SHP77 treated with DMSO at 0.1 percent for 48 hours (cell line): ENCODE data around the gene MTARC2.
"Not testable (repeated sequence)": the region's sequence is repeated elsewhere in the genome, so short reads cannot be mapped to it uniquely, and the experiment has no call there.

Experiments
- DNase-seq: peaks from one replicate; lab custom pipeline; 2025; lab: John Stamatoyannopoulos, UW

Gene MTARC2

DNA sequence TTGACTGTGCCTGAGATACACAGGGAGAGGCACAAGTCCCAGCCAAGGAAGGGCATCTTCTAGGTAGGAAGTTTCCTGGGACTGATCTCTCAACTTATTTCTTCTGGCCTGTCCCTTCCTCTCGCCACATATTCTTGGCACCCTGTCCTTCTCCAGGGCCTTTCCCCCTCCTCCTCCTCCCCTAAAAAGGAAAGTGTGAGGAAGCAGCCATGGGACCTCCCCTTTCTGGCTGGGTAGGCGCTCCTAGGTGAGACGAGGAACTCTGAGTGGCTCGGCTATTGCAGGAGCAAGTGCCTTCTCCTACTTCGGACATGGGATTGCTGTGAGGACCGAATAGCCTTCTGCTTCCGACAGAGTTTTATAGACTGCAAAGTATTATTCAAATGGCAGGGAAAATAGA is 15.5 kb upstream of the MTARC2 start:
- DNase-seq: no peak

DNA sequence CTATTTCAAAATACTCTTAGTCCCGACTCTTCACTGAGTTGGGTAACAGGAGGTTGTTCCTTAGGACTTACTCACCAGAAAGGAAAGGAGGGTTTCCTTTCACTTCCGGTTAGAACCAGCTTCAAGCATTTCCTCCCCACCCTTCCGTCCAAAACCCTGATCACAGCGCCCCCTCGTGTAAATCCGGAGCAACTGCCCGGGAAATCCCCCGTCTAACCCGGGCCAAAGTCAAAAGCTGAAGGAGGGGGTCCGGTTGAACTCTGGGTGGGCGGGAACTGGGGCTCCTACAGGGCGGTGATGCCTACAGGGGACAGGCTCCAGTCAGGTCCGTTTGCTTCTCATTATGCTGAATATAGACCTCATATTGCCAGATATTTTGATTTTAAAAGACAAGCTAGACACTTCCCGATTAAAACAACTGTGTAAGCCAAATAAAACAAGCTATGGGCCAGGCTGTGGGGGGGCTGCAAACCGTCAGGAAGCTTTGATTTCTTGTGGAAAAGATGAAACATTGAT is 15.0 kb upstream of the MTARC2 start:
- peak; percentile 64 for DNase-seq

DNA sequence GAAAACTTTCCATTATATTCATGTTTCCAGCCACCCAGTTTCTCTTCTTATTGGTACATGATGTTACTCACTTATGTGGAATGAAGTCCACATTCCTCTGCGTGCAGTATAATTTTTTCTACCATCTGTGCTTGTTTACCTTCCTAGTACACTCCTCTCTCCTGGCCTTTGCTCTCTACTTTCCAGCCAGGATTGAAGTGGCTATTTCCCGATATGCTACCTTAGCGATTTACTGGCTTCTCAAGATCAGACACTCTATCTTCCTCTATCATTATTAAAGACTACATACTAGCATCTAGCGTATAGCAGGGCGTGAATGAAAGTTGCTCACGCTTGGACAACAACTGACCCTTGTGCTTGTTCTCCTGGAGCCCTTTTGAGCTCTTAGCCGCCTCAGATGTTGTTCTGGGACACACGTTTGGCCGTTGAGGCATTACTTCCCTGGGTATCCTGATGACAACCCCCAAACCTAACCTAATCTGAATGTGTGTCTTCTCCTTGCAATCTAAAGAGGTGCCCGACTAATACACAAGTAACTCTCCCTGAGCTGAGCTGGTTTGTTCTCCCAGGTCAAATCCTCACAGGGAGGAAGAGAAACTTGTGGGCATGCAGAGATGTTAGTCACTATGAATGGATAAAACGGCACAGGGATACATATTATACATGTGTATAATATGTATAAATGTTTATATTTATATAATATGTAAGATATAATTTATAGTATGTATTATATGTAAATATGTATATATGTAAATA is 13.4 kb upstream of the MTARC2 start:
- no peak for DNase-seq

DNA sequence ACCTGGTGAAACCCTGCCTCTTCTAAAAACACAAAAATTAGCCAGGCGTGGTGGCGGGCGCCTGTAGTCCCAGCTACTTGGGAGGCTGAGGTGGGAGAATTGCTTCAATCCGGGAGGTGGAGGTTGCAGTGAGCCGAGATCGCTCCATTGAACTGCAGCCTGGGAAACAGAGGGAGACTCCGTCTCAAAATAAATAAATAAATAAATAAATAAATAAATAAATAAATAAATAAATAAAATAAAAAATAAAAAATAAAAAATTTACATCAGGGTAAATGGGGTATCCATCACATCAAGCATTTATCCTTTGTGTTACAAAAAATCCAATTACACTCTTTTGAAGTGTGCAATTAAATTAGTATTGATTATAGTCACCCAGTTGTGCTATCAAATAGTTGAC is 11.8 kb upstream of the MTARC2 start:
- not testable (repeated sequence) for DNase-seq

DNA sequence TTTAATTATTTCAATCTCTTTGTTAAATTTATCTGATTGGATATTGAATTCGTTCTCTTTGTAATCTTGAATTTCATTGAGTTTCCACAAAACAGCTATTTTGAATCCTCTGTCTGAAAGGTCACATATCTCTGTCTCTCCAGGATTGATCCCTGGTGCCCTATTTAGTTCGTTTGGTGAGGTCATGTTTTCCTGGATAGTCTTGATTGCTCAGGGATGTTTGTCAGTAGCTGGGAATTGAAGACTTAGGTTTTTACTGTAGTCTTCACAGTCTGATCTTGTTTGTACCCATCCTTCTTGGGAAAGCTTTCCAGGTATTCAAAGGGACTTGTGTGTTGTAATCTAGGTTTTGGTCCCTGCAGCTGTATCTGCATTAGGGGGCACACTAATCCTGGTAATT is 6.8 kb upstream of the MTARC2 start:
- no peak for DNase-seq

DNA sequence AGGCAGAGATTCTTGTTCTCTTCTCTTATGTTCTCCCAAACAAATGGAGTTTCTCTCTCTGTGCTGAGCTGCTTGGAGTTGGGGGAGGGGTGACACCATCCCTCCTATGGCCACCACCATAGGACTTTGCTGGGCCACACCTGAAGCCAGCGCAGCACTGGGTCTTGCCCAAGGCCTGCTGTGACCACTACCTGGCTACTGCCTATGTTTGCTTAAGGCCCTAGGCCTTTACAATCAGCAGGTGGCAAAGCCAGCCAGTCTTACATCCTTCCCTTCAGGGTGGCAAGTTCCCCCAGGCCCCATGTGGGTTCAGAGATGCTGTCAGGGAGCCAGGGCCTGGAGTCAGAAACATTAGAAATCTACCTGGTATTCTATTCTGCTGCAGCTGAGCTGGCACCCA is 6.3 kb upstream of the MTARC2 start:
- DNase-seq: no peak

DNA sequence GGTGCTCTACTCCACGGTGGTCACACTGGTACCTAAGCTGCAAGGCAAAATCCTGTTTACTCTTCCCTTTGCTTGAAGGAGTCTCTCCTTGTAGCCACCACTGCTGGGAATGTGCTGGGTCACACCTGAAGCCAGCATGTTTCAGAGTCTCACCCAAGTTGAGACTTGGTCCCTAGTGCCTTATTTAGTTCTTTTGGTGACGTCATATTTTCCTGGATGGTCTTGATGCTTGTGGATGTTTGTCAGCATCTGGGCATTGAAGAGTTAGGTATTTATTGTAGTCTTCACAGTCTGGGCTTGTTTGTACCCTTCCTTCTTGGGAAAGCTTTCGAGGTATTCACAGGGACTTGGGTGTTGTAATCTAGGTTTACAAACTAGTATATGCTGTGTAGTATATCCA is 5.6 kb upstream of the MTARC2 start:
- no peak for DNase-seq

DNA sequence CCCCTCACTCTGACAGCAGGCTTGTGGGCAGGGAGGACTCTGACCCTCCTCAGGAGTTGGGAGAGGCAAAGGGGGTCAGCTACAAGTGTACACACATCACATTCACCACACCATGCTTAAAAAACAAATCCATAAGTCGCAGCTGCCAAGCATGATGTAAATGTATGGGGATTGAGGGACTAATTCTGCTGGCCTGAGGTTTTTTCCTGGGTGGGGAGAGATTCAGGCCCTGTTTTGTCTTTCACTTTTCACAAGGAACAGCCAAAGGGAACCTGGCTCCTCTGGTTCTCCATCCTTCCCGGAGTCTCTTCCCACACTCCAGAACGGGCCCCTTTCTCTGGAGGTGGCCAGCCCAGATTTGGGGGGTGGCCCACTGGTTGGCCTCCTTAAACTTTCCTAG is 1.3 kb upstream of the MTARC2 start:
- DNase-seq: no peak

DNA sequence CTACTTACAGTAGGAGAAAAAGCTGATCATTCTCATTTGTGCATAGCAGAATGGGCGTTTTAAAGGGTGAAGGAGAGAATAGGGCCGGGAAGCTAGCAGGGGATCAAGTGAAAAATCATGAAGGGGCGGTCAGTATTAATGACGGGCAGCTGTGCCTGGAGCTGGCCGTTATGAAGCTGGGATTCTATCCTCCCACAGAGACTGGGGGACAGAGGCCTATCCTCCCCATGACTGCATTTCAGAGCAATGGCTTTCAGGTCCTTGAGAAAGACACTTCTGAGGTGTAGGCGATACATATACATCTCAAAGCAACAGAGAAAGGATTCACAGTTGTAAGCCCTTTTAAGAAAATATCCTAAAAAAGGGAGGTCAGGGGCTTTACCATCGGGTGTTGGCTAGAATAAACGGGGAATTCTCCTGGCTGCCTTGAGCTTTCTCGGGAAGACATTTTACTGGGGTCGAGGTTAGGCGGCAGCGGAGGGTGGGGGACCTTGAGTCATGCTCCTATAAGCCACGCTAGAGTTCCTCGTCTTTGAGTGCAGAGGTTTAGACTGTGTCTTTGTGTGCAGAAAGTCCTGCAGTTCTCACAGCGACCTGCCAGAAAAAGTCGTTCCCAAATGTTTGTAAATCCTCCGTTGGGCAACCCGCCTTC is 559 bp upstream of the MTARC2 start:
- DNase-seq: no peak

DNA sequence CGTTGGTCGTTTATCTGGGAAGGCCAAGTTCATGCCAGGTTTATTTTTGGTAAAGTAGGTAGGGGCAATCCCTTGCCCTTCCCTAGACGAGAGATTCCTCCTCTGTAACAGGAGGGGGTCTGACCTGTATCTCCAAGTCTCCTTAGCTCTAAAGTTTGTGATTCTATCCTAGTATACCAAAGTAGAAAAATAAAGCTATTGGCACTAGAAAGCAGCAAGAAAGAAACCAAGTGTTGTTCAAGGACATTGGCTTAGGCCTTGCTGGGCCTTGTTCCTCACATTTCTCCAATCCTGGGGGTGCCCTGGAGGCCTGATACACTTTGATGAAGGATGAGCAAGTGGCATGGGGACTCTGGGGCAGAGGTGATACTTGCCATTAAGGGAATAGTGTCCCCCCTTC is 814 bp downstream of the MTARC2 start:
- DNase-seq: no peak

DNA sequence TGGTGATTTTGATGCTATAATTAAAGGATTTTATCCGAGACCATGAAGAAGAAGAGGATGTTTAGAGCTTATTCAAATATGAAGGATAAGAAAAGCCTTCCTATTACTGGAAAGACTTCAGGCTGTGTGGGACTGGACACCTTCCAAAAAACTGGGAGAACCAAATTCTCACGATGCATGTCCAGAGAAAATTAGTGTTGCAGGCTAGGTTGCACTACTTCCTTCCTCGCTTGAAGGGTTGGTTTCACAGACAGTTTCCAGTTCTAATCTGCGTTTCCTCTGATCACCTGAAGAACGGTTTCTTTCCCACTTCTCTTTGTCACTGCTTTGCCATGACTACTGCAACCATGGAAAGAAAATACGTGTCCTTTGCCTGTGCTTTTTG is 2.0 kb downstream of the MTARC2 start:
- DNase-seq: no peak

DNA sequence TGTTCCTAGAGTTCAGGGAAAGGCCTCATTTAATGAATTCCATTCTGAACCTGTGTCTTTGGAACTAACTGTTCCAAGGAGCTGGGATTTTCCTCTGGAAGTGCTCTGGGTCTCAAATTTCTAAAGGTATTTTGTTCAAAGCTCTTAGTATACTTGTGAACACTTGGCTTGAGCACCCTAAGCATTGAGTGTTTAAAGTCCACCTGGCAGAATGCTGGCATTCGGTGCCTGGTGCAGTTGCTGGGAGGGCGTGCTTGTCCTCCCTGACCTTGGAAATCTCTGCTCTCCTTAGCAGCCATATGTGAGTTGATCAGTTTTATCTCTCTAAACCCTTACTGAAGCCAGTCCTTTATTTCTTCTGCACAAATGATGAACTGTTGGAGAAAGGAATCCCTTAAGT is 3.0 kb downstream of the MTARC2 start:
- no peak for DNase-seq

DNA sequence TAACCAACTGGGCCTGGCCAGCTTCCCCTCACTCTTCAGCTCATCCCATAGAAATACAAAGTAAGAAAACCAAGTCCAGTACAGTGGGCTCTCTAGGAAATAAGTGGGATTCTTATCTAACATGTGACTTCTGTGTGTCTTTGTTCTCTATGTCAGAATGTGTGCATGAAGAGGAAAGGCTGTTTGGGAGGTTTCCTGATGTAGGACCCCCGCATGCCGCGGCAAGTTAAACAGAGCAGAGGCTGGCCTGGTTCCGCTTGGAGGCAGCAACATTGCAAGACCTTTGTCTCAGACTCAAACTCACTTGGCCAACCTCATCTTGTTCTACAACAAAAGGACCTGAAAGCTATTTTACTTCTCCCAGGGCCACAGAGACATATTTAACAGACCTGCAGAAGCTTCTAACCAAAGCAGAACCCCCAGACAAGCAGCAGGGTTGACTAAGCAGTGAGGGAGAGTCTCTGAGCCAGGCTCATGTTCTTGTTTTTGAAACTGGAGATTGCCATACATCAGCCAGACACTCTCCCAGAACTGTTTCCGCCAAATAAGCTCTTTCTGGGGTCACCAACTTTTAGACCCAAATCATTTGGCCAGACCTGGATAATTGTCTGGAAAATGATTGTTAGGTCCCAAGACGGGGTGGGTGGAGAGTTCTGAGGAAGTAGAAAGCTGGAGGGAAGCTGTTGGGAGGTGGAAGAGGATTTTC is 6.2 kb downstream of the MTARC2 start:
- no peak for DNase-seq

DNA sequence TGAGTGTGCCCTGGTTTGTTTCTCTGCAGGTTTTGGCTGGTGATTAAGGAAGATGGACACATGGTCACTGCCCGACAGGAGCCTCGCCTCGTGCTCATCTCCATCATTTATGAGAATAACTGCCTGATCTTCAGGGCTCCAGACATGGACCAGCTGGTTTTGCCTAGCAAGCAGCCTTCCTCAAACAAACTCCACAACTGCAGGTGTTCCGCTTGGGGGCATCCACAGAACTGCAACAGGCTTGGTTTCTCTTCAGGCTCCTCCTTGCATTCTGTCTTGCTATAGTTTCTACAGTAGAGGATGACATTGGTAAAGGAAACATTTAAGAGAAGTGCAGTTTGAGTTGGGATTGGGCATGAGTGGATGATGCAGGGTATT is 6.8 kb downstream of the MTARC2 start:
- no peak for DNase-seq

DNA sequence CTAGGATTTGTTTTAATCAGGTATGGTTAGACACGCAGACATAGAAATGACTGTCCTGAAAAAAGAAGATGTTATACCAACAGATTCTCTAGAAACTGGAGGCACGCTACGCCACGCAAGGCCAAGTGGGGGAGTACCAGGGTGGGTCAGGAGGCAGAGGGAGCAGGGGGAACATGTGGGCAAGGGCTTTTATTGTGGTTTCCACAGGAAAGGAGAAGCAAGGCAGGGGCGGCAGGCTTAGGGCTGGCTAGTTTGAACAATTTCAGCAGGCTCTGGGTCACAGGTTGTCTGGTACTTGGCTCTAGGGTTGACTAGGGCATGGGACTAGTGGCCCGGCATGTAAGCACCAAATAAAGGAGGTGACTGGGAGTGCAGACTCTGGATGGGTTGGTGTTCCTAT is 7.2 kb downstream of the MTARC2 start:
- no peak for DNase-seq

DNA sequence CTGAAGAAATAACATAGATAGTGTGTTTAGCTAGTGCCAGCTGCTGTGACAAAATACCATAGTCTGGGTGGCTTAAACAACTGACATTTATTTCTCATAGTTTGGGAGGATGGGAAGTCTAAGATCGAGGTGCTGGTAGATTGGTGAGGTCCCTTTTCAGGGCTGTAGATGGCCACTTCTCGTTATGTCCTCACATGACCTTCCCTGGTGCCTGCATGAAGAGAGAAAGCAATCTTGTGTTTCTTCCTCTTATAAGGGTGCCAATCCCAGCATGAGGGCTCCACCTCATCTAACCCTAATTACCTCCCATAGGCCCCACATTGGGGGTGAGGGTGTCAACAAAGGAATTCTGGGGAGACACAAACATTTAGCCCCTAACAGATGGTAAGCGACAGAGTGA is 9.3 kb downstream of the MTARC2 start:
- no peak for DNase-seq

DNA sequence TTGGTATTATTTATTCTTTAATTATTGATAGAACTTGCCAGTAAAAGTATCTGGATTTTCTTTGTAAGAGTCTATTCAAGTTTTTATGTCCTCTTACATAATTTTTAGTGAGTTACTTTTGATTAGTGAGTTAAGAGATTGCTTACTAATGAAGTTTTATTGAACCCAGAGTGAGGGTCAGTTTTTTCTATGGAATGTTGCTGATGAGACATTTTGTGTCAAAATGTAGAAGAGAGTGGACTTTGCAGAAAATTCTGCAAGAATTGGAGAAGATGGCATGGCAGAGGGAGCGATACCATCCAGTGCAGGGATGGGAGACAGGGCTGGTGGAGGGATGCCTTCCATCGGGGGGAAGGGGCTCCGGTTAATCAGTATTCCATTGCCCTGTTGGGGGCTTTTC is 11.0 kb downstream of the MTARC2 start:
- DNase-seq: no peak

DNA sequence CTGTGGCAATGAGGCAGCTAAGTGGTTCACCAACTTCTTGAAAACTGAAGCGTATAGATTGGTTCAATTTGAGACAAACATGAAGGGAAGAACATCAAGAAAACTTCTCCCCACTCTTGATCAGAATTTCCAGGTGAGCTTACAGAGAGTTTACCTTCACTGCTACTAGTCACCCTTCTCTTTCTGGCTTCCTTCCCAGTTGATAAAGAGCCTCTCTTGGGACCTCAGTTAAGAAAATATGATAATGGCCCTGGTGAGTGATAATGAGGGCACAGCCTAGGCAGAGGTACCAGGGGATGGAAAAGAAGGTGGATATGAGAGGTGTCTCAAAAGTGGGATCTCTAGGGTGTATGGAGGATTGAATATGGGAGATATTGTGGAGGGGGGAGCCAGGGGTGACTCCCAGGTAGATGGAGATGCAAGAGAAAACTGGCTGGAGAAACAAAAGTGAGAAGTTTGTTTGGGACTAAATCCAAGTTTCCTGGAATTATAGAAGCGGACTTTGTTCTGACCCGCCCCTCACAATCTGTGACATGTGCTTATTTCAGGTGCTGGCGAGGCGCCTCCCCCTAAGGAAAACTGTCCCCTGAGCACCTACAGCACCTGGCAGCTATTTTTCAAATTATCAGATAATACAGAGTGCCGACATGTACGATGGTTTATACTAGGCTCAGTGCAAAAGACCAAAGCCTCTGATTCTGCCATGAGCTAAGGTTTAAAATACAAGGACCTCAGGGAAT is 13.7 kb downstream of the MTARC2 start:
- DNase-seq: no peak

DNA sequence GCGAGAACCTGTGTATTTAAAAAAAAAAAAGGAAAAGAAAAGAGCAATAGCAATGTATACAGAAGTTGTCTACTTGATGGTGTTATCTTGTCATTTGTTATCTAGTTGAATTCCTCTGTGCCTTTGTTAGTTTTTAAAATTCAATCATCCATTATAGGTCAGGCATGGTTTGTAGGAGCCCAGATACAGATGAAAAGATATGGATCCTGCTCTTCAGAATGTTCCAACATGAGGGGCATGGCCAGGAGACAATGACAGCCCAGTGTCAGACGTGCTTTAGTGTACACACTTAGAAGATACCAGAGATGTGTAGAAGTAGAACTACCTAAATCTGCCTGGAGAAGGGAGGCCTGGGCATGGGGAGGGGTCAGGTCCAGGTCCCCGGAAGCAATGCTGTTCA is 16.6 kb downstream of the MTARC2 start:
- DNase-seq: no peak

DNA sequence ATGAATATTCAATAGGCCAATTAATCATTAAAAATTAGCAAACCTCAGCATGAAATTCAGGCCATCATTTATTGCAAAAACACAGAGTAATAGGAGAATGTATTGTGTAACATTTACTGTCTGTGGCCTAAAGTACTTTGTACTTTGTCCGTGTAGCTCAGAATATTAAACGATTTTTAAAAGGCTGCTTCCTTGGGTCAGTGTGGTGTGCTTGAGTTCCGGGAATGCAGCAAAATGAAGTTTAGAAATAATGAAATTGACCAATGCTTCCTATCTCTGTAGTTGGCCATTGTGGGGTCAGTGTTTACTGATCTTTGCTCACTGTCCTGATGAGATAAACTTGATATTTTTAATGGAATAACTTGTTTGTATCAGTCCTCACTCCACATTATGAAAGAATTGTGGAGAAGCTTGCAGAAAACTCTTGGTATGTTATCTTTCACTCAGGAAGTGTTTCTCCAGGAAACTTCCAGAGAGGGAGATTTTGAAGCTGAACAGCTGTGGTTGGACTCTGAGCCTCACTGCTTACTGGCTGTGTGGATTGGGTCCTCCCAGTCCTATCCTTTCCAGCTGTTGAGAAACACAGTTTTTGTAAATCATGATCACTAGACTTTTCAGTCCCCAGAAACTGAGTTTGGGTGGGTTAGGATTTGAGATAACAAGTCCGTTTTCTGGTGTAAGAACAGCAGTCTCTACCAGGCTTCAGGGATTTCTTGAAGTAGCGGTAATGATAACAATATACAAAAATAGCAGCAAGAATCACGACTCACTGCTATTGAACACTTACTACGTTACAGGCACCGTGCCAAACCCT is 19.4 kb downstream of the MTARC2 start:
- DNase-seq: no peak

DNA sequence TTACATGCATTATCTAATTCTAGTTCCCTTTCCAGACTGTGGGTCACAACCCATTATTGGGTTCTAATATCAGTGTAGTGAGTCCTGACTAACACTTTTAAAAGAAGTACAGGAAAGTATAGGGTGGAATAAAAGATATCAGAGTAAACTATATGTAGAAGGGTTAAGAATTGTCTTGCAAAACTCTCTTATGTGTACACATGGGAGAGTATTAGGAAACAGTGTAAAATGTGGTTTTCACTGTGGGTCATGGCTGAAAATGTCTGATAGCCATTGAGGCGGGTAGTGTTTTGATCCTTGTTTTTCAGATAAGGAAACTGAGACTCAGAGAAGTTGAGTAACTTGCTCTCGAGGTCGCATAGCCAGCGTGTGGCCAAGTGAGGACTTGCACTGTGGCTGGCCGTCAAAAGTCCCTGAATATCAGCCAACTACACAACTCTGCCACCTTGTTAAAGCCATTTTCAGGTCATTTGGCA is 20.0 kb downstream of the MTARC2 start:
- DNase-seq: no peak

DNA sequence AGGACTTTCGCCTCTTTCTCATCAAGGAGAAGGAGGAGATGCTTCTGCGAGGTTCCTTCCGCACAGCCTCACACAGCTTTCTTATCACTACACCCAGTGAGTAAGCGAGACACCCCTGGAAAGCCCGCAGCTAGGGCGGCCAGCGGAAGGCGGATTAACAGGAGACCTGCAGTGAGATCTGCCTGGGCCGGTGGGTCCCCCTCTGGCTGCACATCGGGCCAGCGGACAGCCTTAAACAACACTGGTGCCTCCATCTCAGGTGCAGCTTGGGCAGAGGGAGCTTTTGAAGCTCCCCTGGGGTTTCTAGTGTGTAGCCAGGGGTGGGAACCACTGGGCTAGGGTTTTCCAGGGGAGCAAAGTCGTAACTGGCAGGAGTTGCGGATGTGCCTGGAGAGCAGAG is 21.1 kb downstream of the MTARC2 start:
- DNase-seq: no peak
